Lung microvascular endothelial cell (primary cell): ENCODE measurements around the gene IFNL4. TPM values are rescaled to one million over a fixed set of nuclear protein-coding genes. Genes with fewer than 3 reads are reported as not detected.
A peak's percentile ranks its signal among the peaks of the same experiment; 100 is the strongest.
"Not testable (repeated sequence)": the region's sequence is repeated elsewhere in the genome, so short reads cannot be mapped to it uniquely, and the experiment has no call there.

Experiments
- DNase-seq, 2 donors: peaks; one replicate each; pipeline versions ENCODE4 v3.0.0 to v3.0.0-alpha.2; 2010; ENCODE audit warnings: low read depth in 2 of 2
- total RNA-seq: library from RNA; depleted of rRNA; stranded (reverse); fragments of >200 nt; gene quantifications from 2 replicates; pipeline ENCODE4 v1.2.1, GENCODE V29; 2014

Gene IFNL4
- total RNA-seq, 1 donor from 2014 or later = not detected

DNA sequence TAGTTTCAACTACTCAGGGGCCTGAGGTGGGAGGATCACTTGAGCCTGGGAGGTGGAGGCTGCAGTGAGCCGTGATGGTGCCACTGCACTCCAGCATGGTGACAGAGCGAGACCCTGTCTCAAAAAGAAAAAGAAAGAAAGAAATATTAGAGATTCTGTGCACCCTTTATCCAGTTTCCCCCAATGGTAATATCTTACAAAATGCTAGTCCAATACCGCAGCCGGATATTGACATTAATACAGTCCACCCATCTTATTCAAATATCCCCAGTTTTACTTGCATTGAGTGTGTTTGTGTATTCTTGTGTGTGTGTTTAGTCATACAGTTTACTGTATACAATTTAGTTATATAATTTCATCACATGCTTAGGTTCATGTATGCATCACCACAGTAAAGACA, 8.6 kb upstream of the IFNL4 start:
- no peak for DNase-seq

DNA sequence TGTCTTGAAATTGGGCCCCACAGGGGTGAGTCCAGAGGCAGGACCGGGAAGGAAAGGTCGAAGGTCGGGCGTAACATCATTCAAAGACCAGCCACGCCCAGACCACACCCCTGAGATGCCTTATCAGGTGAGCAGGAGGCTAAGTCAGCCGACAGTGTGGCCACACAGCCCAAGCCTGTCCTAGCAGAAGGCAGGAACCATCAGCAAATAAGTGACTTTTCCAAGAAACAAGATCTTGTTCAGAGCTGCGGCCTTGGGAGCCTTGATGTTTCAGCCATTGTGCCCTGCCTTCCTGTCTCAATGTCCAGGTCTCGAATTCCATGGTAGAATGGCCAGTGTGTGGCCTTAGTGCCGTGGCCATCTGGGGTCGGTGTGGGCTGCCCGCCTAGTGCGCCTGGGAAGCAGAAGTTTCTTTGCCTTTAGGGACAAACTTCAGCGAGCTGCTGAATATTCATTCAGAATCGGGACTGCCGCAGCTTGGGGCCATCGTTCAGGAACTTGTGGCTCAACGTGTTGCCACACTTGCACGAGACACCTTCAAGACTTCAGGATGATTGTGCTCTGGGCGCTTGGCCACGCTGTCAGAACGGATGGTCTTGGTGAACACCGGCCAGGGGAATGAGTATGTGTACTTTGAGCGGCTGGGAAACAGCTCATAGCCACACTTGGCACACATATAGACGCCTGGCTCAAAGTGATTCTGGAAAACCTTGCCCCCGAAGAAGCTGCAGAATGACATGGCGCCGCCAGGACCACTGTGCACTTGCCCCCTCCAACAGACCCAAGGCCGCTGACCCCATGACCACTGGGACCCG, 6.1 kb upstream of the IFNL4 start:
- no peak for DNase-seq

DNA sequence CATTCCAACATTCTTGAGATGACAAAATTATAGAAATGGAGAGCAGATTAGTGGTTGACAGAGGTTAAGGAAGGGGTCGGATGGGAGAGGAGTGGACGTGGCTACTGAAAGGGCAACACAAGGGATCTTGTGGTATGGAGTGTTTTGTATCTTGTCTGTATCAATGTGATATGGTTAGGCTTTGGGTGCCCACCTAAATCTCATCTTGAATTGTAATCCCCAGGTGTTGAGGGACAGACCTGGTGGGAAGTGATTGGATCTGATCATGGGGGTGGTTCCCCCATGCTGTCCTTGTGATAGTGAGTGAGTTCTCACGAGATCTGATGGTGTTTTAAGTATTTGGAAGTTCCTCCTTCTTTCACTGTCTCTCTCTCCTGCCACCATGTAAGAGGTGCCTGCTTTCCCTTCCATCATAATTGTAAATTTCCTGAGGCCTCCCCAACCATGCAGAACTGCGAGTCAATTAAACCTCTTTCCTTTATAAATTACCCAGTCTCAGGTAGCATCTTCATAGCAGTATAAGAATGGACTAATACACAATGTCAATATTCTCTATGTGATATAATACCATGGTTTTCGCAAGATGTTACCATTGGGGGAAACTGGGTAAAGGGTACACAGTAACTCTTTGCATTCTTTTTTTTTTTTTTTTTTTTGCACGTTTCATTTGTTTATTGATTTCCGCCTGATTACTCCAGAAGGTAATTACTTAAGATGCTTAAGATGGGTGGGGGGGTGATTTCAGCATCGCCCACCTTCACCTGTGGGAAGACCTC, 4.9 kb upstream of the IFNL4 start:
- no peak for DNase-seq

DNA sequence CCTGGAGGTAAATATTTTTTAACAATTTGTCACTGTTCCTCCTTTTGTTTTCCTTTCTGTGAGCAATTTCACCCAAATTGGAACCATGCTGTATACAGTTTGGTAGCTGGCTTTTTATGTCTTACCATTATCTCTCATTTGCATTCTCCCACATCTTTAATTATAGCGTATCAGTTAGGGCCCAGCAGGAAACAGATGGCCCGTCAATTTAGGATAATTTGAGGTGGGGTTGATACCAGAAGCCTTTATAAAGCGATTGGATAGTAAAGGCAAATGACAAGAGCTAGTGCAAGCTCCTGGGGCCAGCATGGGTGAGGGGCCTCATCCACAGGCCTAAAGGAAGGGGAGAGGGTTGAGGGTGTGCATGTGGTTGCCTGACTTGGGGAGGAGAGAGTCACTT, 3.8 kb upstream of the IFNL4 start:
- DNase-seq = no peak

DNA sequence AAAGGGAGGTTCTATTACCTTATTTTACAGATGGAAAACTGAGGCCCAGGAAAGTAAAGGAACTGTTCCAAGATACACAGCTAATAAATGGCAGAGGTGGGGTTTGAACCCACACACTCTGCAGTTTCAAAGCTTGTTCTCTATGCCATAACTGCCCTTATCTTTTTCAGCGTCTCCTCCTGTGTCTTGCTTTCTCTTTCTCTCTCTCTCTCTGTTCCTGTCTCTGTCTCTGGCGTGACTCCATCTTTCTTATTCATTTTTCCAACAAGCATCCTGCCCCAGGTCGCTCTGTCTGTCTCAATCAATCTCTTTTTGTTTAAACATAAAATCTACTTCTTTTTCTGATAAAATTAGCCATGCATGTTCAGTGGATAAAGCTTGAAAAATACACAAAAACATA, 3.2 kb upstream of the IFNL4 start:
- DNase-seq = no peak

DNA sequence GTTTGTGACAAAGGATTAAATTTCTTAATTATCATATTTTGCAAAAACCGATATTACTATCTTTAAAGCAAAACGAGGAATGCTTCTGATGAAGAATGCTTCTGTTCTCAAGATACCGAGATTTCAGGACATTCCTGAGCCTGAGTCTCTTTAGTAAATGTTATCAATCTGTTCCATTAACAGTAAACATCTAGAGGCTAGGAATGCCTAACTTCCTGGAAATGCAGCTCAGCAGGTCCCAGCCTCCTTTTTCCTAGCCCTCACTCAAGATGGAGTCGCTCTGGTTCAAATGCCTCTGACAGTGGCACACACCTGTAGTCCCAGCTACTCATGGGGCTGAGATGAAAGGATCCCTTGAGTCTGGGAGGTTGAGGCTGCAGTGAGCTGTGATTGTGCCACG, 2.4 kb upstream of the IFNL4 start:
- no peak for DNase-seq

DNA sequence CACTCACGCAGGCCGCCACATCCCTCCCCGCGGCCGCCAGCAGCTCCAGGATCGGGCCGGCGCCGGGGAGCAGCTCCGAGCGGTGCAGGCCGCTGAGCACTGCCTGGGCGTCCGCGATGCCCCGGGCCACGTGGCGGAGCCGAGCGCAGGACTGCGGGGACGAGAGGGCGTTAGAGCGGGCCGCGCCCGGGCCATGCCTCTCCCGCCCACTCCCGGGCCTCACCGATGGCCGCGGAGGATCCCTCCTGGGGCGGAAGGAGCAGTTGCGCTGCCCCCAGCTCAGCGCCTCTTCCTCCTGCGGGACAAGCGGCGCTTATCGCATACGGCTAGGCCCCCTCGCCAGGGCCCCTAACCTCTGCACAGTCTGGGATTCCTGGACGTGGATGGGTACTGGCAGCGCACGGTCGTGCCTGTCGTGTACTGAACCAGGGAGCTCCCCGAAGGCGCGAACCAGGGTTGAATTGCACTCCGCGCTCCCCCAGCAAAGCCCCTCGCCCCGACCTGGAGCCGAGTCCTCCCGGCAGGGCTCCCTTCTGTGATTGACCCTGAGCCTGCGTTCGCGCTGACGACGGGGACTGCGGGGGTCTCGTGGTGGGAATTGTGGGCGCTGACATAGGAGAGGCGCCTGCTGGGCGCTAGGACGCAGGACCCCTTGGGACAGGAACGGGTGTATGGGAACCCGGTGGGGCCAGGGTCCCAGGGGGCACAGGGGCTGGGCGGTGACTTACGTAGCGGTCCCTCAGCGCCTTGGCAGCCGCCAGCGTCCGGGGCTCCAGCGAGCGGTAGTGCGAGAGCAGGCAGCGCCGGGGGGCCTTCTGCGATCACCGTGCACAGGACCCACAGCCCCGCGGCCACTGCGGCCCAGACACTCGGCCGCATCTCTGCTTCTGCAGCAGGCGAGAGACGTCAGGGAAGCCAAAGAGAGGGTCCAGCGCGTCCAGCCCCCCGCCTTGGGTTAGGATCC, 673 bp downstream of the IFNL4 start:
- peak in 1 of 2 donors; percentile 11 for DNase-seq

DNA sequence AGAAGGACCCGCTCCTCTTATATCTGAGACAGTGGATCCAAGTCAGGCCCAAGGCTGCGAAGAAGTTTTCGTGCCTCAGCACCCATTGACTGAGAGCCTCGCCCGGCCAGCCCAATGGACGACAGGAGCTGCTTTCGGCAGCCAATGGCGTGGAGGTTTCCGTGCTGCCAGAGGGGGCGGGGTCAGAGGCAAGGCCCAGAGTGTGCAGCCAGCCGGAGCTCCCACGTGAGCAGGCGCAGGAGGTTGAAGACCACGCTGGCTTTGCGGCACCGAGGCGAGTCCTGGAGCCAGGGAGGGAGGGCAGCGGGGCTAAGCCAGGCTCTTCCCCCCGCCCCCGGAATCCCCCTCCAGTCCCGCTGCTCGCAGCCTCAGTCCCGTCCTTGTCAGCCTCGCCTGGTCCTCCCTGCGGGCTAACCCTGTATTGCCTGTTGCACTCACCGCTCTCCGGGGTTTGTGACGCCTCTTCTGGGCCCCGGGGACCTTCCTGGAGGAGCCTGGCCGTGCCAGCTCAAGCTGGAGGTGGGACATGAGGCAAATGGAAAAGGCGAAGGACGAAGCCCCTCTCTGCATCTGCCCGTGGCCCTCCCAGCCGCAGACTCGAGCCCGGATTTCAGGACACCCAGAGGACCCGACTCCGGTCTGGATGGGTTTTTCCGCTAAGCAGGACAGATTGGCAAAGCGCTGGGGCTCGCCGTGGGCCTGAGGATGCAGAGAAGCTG, 1.5 kb downstream of the IFNL4 start:
- peak; percentile 34 to 53 for DNase-seq

DNA sequence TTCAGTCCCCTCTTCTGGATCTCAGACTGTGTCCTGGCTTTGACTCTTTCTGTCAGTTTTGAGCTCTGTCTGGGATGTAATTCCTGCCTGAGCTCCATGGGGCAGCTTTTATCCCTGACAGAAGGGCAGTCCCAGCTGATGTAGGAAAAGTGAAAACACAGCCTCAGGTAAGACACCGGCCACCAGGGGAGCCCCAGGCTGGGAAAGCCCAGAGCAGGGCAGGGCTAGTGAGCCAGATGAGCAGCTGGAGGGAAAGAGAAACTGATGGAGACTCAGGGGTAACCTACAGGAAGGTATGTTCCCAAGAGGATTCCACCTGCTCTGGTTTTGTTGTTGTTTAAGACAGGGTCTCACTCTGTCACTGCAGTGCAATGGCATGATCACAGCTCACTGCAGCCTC, 3.5 kb downstream of the IFNL4 start:
- DNase-seq = not testable (repeated sequence)

DNA sequence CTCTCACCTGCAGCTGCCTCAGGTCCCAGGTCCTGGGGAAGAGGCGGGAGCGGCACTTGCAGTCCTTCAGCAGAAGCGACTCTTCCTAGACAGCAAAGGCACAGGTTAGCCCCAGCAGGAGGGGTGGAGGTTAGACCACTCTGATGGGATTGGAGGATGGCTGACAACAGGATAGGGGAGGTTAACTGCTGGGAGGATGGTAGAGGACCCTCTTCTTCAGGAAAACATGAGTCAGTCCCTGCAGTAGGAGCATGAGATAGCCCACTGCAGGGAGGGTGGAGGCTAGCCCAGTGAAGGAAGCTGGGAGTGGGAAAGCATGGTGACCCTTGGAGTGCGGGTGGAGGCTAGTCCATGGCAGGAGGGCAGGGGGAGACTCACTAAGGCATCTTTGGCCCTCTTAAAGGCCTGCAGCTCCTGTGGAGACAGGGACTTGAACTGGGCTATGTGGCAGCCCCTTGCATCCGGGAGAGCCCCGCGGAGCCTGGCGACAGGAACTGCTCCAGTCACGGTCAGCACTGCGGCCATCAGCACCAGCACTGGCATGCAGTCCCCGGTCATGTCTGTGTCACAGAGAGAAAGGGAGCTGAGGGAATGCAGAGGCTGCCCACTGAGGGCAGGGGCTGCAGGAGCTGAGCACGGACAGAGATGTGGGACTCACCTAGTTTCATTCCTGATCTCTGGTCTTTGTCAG, 4.1 kb downstream of the IFNL4 start, which contains the start of gene IFNL3:
IFNL3 (minus strand) TSS at position 597 of the 691 bp plus-strand sequence; CDS start at position 558, 39 bp downstream.
- not testable (repeated sequence) for DNase-seq

DNA sequence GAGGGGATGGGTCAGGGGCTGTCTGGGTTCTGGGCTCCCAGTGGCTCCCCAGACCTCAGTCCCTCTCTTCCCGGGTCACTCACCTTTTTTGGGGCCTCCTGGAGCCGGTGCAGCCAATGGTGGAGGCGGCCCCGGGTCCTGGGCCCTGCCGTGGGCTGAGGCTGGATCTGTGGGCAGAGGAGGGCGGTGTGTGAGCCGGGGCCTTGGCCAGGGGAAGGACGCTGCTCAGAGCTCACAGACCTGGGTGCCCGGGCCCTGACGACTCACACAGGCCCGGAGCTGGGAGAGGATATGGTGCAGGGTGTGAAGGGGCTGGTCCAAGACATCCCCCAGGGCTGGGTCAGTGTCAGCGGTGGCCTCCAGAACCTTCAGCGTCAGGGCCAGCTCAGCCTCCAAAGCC, 4.9 kb downstream of the IFNL4 start:
- not testable (repeated sequence) for DNase-seq

DNA sequence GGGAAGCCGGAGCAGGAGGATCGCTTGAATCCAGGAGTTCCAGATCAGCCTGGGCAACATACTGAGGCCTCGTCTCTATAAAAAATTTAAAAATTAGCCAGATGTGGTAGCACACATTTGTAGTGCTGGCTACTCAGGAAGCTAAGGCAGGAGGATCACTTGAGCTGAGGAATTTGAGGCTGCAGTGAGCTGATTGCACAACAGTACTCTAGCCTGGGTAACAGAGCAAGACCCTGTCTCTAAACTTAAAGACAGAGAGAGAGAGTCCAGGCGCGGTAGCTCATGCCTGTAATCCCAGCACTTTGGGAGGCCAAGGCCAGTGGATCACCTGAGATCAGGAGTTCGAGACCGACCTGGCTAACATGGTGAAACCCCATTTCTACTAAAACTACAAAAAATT, 8.2 kb downstream of the IFNL4 start:
- DNase-seq = no peak

DNA sequence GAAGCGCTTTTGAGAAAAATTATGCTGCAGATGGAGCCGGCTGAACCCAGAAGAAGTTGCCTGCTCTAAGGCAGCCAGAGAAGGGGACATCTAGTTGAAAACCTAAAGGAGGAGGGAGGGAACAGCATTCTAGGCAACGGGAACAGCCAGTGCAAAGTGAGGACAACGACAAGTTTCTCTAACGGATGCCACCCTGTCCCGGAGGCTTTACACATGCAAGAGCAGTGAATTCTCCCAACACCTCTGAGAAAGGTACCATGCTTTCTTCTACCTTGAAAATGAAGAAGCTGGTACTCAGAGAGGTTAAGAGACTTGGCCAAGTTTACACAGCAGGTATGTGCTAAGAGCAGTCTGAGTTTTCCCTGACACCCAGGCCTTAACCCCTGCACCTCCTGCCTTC, 9.7 kb downstream of the IFNL4 start:
- no peak for DNase-seq

DNA sequence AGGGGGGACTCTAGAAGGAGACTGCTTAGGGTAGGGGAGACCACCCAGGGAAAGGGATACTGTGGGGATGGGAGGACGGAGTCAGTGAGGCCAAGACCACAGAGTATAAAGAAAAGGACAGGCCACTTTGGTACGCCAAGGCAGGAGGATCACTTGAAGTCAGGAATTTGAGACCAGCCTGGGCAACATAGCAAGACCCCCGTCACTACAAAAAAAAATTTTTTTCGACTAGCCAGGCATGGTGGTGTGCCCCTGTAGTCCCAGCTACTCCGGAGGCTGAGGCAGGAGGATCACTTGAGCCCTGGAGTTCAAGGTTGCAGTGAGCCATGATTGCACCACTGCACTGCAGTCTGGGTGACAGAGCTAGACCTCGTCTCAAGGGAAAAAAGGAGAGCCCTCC, 10.4 kb downstream of the IFNL4 start:
- DNase-seq = no peak

DNA sequence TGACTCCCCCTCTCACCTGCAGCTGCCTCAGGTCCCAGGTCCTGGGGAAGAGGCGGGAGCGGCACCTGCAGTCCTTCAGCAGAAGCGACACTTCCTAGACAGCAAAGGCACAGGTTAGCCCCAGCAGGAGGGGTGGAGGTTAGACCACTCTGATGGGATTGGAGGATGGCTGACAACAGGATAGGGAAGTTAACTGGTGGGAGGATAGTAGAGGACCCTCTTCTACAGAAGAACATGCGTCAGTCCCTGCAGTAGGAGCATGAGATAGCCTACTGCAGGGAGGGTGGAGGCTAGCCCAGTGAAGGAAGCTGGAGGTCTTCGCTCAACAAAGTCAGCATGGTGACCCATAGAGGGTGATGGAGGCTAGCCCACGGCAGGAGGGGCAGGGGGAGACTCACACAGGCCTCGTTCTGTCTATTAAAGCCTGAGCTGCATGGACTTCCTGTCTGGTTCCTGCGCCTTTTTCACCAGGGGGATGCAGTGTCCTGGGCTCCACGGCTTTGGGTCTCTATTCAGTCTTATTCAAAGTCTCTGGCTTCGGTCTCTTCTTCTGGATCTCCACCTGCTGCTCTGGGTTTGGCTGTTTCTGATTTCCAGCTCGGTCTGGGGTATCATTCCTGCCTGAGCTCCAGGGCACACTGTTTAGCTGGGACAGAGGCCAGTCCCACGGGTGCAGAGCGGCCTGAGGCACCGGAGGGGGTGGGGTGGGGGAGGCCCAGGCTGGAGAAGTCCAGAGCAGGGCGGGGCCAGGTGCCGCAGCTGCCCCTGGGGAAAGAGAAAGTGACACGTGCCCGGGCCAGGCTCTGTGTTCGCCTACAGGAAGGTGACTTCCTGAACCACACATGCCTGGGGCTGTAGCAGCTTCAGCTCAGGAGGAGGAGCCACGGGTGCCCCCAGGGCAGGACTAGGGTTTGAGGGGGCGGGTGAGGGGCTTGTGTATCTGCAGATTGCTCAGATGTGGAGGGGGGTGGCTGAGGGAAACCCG, 11.2 kb downstream of the IFNL4 start:
- DNase-seq = peak in 1 of 2 donors; percentile 42

DNA sequence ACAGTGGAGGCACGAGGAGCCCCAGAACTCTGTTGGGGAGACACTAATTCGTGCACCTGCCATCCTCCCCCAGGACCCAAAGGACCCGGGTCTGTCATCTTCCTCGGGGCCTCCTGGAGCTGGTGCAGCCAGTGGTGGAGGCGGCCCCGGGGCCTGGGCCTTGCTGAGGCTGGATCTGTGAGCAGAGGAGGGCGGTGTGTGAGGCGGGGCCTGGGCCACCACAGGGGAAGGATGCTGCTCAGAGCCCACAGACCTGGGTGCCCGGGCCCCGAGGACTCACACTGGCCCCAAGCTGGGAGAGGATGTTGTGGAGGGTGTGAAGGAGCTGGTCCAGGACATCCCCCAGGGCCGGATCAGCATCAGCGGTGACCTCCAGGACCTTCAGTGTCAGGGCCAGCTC, 12.1 kb downstream of the IFNL4 start:
- no peak for DNase-seq

DNA sequence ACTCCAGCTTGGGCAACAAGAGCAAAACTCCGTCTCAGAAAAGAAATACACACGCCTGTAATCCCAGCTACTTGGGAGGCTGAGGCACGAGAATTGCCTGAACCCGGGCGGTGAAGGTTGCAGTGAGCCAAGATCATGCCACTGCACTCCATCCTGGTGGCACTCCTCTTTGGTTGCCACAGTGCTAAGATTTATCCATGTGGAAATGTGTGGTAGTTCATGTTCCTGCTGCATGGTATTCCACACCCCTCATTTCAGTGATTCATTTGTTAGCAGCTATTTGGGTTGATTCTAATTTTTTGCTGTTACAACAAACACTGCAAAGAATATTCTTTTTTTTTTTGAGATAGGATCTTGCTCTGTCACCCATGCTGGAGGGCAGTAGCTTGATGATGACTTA, 15.9 kb downstream of the IFNL4 start:
- DNase-seq = no peak

DNA sequence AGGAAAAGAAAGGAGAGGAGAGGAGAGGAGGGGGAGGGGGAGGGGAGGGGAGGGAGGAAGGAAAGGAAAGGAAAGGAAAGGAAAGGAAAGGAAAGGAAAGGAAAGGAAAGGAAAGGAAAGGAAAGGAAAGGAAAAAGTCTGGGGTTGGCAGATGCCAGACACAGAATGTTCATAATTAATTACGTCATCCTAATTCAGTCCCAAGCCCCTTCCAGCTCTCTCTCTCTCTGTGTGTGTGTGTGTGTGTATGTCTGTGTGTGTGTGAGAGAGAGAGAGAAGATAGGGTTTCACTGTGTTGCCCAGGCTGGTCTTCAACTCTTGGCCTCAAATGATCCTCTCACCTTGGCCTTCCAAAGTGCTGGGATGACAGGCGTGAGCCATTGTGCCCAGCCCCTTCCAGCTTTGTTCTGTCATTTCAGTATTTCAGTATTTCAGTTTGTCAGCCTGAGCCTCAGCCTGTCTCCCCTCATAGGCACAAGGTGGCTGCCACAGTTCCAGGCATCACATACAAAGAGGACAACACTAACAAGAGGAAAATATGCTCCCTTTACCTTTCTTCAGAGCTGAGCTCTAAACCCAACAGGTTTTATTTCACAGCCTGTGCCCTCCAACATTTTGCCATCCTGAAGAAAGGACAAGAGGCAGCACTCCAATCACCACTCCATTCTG, 18.4 kb downstream of the IFNL4 start:
- DNase-seq = no peak

DNA sequence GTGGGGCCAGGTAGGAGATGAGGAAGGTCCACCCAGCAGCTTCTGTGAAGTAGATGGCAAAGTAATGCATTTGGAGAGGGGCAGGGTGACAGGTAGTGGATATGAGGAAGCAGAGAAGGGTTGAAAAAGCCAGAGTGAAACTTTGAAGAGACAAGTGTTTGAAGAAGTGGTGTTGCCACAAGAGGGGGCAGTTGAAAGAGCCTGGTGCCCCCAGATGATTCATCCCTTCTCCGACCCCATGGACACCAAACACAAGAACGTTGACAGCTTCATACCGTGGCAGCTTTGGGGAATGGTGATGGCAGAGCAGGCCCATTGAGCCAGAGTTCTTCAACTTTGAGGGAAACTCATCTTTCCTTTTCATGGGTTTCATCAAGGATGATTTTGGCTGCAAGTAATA, 23.7 kb downstream of the IFNL4 start:
- no peak for DNase-seq
